LNCAP (cell line): ENCODE measurements around the gene CD3E.

Experiments
- TF ChIP-seq, protein P1 (sequence below): fragments of 450-650 bp; IDR thresholded peaks from 2 replicates; pipeline ENCODE4 v1.5.1; 2017; ENCODE audit warnings: mild to moderate bottlenecking

CD3E gene

DNA sequence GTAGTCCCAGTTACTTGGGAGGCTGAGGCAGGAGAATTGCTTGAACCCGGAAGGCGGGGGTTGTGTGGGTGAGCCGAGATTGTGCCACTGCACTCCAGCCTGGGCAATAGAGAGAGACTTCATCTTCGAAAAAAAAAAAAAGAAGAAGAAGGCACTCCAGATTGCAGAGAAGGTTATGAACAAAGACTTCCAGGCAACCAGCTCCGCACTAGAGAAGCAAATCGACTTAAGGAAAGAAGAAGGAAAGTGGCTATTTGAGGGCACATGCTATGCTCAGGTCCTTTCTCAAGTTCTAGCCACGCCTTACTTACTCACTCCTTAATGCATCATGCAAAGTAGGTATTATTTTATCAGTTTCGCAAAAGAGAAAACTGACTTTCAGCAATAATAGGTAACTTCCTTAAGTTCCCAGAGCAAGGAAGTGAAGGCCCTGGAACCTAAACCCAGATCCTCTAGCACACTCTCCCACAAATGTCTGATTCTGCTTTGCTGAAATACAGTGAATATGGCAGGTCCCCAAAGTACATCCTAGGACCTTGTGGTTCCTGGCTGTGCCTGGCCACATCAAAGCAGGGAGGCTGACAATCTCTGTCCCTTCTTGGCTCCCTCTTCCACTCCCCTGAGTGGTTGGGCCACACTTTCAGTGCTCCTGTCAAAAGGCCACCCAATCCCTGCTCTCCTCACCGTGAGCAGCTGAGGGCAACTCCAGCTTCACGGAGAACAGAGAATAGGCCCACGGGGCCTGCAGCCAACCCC is 14.2 kb downstream of the CD3E start:
- TF ChIP-seq, protein P1, sequence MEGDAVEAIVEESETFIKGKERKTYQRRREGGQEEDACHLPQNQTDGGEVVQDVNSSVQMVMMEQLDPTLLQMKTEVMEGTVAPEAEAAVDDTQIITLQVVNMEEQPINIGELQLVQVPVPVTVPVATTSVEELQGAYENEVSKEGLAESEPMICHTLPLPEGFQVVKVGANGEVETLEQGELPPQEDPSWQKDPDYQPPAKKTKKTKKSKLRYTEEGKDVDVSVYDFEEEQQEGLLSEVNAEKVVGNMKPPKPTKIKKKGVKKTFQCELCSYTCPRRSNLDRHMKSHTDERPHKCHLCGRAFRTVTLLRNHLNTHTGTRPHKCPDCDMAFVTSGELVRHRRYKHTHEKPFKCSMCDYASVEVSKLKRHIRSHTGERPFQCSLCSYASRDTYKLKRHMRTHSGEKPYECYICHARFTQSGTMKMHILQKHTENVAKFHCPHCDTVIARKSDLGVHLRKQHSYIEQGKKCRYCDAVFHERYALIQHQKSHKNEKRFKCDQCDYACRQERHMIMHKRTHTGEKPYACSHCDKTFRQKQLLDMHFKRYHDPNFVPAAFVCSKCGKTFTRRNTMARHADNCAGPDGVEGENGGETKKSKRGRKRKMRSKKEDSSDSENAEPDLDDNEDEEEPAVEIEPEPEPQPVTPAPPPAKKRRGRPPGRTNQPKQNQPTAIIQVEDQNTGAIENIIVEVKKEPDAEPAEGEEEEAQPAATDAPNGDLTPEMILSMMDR: no peak

DNA sequence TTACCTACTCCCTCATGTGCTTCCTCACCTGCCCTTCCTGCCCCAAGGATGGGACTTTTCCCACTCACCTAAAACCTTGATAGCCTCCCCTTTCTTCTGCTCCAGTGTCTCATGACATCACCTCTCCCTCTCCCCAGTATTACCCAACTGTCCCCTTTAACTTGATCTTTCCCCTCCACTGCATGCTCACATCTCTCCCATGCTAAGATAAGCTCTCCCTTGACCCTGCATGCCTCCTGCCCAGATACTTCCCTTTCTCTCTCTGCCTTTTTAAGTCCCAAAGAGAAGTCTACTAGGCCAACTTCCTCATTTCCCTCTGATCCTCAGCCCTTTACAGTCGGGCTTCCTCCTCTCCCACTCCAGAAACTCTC is 14.8 kb downstream of the CD3E start:
- TF ChIP-seq, protein P1: no peak

DNA sequence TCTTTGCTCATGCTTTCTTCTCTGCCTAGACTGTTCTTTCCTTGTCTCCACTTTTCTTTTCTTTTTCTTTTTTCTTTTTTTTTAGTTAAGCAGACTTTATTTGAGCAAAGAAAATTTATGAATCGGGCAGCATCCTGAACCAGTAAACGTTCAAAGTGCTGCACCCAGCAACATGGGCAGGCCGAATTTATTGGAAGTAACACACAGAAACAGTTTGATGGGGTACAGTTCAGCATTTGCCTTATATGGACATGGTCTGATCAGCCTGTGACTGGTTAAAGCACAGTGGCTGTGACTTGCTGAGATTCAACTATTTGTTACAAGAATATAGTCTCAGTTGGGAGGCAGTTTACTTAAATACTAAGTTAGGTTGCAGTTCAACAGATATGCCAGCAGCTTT is 16.0 kb downstream of the CD3E start:
- TF ChIP-seq, protein P1: no peak

DNA sequence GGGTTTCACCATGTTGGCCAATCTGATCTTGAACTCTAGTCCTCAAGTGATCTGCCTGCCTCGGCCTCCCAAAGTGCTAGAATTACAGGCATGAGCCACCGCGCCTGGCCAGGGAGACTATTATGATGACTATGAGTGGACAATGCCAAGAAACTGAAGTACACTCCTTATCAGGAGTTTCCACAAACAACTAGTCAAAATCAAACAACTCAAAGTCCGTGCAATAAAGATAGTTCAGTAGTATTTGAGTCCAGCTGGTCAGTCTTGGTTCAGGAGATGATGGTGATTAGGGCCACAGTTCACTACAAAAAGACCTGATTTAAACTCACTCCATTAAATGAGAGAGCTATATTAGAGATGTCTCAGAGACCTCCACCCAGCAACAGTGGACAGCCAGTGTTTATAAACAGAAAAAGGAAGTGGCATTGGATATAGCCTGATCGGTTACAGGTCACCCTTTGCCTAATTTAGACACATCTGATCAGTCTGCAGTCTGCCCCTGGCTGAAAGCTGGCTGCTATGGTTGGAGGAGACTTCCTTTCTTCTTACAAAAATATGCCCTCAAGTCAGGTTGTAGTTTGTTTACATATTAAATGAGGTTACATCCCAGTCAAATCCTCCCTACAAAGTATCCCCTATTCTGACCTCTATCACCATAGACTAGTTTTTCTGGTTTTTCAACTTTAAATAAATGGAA is 17.0 kb downstream of the CD3E start:
- TF ChIP-seq, protein P1: no peak

DNA sequence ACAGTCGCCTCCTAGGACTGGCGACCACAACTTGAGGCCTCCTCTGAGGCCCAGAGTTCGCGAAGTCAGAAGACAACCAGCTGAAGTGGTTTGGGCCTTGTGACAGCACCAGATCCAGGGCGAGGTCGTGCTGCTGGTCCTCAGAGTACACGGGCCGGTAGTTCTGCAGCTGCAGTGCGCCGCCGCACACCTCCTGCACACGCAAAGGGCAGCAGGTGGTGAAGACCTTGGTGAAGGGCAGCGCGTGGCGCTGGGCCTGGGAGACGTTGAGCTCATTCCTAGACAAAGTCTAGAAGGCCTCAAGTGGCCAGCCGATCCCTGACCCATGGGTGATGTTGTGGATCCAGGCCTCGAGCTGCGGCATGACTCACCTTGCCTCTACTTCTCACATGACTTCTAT is 18.2 kb downstream of the CD3E start:
- TF ChIP-seq, protein P1: no peak

DNA sequence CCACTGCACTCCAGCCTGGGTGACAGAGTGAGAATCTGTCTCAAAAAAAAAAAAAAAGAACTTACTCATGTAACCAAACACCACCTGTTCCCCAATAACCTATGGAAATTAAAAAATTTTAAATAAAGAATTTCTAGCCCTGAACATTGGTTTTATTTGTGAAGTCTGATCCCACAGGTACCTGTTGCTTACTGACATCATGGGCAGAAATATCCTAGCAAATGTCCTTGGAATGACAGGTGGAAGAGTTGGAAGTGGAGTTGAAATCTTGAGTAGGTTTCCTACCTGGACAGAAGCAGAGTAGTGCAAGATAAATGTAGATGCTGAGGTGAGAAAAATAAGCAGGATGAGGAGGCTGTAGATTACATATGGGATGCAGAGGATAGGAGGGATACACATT is 20.8 kb downstream of the CD3E start:
- TF ChIP-seq, protein P1: no peak

DNA sequence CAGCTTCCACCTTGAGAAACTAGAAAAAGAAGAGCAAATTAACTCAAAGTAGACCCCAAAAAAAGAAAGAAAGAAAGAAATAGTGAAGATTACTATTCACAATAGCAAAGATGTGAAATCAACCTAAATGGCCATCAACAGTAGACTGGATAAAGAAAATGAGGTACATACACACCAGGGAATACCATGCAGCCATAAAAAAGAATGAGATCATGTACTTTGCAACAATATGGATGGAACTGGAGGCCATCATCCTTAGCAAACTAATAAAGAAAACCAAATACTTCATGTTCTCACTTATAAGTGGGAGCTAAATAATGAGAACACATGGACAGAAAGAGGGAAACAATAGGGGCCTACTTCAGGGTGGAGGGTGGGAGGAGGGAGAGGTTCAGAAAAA is 24.2 kb downstream of the CD3E start:
- TF ChIP-seq, protein P1: no peak
